GM12864 (cell line): Measurements from ENCODE around the gene IKZF2.

ENCODE experiments used
- DNase-seq: peaks from one replicate; pipeline ENCODE4 v3.0.0-alpha.2; 2011; ENCODE audit warnings: low read depth
- H3K4me3 ChIP-seq: 2 replicates; pipeline ENCODE4 v1.5.1; 2011; ENCODE audit warnings: mild to moderate bottlenecking, low read depth, low read length, control low read depth
- TF ChIP-seq, protein P1 (sequence below): IDR thresholded peaks from 2 replicates; pipeline ENCODE4 v1.5.1; 2011; ENCODE audit warnings: low read depth, mild to moderate bottlenecking, moderate library complexity, low read length, control low read depth, inconsistent platforms; ENCODE audit errors: missing control alignments

IKZF2 gene

DNA sequence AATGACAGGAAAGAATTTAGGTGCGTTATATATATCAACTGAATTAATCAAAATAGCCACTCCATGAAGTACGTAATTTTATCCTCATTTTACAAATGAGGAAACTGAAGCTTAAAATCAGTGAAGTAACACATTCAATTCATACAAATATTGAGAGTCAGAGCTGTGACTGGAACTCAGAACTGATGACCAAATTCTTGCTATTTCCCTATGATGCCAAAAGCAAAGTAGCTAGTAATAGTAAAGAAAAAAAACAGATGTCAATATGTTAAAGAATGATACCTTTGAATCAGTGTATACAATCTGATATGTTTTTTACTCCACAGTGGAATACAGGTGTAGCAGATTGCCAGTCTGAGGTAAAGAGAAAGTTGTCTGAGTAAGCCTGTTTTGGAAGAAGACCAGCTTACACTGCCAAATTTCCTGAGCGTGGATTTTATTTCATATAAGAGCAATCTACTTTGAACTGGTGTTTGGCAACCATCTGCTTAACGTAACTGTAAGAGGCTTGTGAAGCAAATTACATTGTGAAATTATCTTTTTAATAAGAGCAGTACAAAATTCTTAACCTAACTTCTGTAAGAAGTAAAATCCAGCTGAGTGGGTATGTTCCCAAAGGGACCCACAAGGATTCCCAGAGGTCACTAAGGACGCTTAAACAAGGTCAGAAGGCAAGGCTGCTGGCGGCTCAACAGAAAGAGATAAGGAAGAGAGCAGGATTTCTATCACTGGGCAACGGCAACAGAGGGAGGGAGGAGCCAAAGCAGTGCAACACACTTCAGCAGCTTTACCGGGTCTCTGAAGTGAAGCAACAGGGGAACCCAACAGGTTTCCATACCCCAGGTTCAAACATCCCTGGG, 85.6 kb downstream of the IKZF2 start:
- DNase-seq = no peak
- TF ChIP-seq, protein P1, sequence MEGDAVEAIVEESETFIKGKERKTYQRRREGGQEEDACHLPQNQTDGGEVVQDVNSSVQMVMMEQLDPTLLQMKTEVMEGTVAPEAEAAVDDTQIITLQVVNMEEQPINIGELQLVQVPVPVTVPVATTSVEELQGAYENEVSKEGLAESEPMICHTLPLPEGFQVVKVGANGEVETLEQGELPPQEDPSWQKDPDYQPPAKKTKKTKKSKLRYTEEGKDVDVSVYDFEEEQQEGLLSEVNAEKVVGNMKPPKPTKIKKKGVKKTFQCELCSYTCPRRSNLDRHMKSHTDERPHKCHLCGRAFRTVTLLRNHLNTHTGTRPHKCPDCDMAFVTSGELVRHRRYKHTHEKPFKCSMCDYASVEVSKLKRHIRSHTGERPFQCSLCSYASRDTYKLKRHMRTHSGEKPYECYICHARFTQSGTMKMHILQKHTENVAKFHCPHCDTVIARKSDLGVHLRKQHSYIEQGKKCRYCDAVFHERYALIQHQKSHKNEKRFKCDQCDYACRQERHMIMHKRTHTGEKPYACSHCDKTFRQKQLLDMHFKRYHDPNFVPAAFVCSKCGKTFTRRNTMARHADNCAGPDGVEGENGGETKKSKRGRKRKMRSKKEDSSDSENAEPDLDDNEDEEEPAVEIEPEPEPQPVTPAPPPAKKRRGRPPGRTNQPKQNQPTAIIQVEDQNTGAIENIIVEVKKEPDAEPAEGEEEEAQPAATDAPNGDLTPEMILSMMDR = no peak
- no peak overlapping the region for H3K4me3 ChIP-seq

DNA sequence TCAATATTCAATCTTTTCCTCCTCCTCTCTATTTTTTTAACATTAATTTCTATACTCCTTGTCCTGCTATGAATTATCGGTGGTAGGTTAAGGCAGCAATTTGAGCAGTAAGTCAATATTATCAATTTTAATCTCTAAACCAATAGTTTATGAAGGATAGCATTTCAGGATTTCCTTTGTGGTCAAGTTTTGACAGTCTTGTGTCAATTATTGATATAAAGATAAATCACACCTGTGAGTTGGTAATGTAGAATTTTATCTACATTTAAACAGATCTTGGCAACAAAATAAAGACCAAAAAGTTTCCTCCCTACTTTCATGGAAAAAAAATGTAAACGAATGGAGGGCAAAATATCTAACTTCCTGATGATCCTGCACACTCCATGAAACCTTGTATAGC, 87.3 kb downstream of the IKZF2 start:
- TF ChIP-seq, protein P1 = no peak
- no peak for DNase-seq
- no peak overlapping the region for H3K4me3 ChIP-seq

DNA sequence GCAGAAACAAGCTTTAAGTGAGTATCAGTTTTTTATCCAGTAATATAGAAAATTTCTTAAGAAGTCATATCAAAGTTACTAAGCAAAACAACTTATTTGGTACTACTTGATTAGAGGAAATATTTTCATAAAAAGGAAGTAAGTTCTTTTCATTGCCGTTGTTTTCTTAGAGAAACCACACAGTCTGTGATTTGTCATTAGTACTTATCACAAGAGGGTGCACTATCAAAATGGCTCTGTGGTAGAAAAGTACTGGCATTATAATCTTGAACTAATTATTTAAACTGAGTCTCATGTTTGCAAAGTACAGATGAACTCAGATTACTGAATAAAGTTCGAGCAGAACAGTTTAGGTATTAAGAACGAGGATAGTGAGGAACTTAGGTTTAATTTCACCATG, 93.4 kb downstream of the IKZF2 start:
- H3K4me3 ChIP-seq = no peak overlapping the region
- DNase-seq = no peak
- TF ChIP-seq, protein P1 = no peak

DNA sequence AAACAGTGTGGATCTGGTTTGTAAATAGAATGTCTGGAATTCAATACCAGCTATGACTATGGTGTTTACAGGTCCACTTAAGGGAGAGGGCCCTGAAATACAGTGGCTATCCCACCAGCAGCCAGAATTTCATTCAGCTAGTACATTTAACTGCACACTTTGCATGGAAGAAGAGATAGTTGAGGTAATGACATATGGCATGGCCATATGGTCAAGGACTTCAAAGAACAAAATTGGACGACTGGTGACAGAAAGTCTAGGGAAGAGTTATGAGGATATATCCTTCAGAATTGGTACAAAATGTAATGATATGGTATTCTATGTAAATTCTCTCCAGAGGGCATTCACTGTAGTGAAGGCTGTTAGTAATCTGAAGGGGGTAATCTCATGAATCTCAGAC, 105.0 kb downstream of the IKZF2 start:
- DNase-seq = no peak
- TF ChIP-seq, protein P1 = no peak
- H3K4me3 ChIP-seq = no peak overlapping the region

DNA sequence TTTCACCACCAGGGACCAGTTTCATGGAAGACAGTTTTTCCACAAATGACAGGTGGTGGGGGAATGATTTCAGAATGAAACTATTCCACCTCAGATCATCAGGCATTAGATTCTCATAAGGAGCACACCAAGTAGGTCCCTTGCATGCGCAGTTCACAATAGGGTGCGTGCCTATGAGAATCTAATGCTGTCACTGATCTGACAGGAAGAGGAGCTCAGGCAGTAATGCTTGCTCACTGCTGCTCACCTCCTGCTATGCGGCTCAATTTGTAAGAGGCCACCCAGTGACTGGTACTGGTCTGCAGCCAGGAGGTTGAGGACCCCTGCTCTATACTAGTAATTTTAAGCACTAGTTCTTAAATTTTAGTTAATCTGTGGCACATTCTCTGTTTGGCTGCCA, 107.8 kb downstream of the IKZF2 start:
- DNase-seq = no peak
- no peak overlapping the region for H3K4me3 ChIP-seq
- TF ChIP-seq, protein P1 = no peak

- no peak for DNase-seq
- TF ChIP-seq, protein P1 = no peak
- no peak overlapping the region for H3K4me3 ChIP-seq
Observed at GRCh38 chr2:213042262-213042661, 109.2 kb downstream of the IKZF2 start.

GRCh38 chr2:213036836-213037235, 114.6 kb downstream of the IKZF2 start:
- no peak for DNase-seq
- no peak overlapping the region for H3K4me3 ChIP-seq
- TF ChIP-seq, protein P1 = no peak
